Measurements from ENCODE around the gene WNT1. TPM values are rescaled to one million over a fixed set of nuclear protein-coding genes. Genes with fewer than 3 reads are reported as not detected.

WNT1 gene
- polyA plus RNA-seq, 3 donors: 0.33 TPM; not detected in 2

DNA sequence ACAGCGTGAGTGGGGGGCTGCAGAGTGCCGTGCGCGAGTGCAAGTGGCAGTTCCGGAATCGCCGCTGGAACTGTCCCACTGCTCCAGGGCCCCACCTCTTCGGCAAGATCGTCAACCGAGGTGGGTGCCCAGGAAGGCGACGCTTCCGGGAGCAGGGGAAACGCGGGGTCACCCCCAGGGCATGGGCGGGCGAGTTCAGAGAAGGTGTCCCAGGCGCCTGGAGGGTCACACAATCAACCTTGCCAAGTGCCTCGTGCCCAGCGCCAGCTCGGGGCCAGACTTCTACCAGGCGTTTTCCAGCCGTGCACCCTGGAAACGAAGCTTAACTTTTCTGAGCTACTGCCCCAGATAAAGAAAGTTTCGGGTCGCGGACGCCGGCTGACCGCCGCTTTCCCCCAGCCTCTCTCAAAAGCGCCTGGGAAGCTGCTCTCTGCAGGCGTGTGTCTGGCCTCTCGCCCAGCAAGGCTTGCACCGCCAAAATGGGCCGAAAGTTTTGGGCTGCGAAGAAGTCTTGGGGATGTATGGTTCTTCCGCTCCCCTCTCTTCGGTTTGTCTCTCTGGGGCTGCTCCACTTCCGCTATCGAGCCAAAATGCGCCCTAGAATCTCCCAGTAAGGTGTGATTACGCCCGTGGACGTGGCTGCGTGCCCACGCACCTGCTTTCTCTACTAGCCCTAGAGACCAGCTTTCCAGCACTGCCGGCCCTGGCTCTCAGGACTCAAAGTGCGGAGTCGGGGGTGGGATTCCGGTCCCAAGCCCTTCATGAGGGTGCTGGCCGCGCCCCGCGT, 1.7 kb downstream of the WNT1 start:
- H3K4me3 ChIP-seq (replicated peaks in 1 of 3; ENCODE audit: low read depth in 2 of 3, low read length in 3 of 3): peak overlapping the region; percentile 12 to 72 (median 23)
- H3K9ac ChIP-seq (ENCODE audit: insufficient read depth, low read length, poor library complexity, severe bottlenecking): peak overlapping the region; percentile 28
- H3K36me3 Mint-ChIP-seq: peaks cover 22 to 23% of the 10 kb centered on the region in 2 donors
- H3K27me3 ChIP-seq (ENCODE audit: control insufficient read depth in 2 of 2, insufficient read depth in 2 of 2, low read length in 2 of 2): peaks cover 70 to 96% of the 10 kb centered on the region in 2 donors
- peaks cover 50% of the 10 kb centered on the region for H3K4me1 Mint-ChIP-seq
- peaks cover 43 to 45% of the 10 kb centered on the region in 2 donors for H3K4me1 ChIP-seq (ENCODE audit: control insufficient read depth in 1 of 2, insufficient read depth in 2 of 2, low read length in 2 of 2)
- intact Hi-C loops (cut with micrococcal nuclease): loop anchor here (10.0 kb wide), 1 partner anchor 125 kb away; the partner anchor contains the start of gene DDX23 (in 2 of the 2)
- H3K79me2 ChIP-seq (ENCODE audit: insufficient read depth, low read length): no peaks in the 10 kb centered on the region
- H3K27me3 Mint-ChIP-seq (ENCODE audit: low read depth in 3 of 3): peaks cover 88 to 97% (median 95%) of the 10 kb centered on the region in 3 donors
- WGBS (ENCODE audit: insufficient coverage): under 1% methylated on average over 55 of the region's 55 CpGs
- H2AFZ ChIP-seq (ENCODE audit: insufficient read depth, low read depth, low read length, poor library complexity, severe bottlenecking): peak overlapping the region; percentile 62
- H3K36me3 ChIP-seq (replicated peaks in 1 of 2; ENCODE audit: control insufficient read depth in 1 of 2, insufficient read depth in 2 of 2, low read length in 2 of 2): no peaks in the 10 kb centered on the region
- H3K27ac Mint-ChIP-seq: peak overlapping the region in 1 of 7 donors; percentile 12
- peaks cover 0 to 41% of the 10 kb centered on the region in 2 donors for H3K9me3 ChIP-seq (replicated peaks in 1 of 2; ENCODE audit: control insufficient read depth in 1 of 2, insufficient read depth in 1 of 2, low read length in 2 of 2)
- DNase-seq: peak in 1 of 3 donors; percentile 47
- peak overlapping the region; percentile 79 to 92 for H3K4me3 Mint-ChIP-seq
- peak overlapping the region; percentile 83 for H3K4me2 ChIP-seq (replicated peaks; ENCODE audit: extremely low read depth, low read length, poor library complexity, severe bottlenecking)
- TF ChIP-seq, protein P1, sequence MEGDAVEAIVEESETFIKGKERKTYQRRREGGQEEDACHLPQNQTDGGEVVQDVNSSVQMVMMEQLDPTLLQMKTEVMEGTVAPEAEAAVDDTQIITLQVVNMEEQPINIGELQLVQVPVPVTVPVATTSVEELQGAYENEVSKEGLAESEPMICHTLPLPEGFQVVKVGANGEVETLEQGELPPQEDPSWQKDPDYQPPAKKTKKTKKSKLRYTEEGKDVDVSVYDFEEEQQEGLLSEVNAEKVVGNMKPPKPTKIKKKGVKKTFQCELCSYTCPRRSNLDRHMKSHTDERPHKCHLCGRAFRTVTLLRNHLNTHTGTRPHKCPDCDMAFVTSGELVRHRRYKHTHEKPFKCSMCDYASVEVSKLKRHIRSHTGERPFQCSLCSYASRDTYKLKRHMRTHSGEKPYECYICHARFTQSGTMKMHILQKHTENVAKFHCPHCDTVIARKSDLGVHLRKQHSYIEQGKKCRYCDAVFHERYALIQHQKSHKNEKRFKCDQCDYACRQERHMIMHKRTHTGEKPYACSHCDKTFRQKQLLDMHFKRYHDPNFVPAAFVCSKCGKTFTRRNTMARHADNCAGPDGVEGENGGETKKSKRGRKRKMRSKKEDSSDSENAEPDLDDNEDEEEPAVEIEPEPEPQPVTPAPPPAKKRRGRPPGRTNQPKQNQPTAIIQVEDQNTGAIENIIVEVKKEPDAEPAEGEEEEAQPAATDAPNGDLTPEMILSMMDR (IDR thresholded peaks at IDR 0.05): no peak
- peaks cover 5% of the 10 kb centered on the region for H4K20me1 ChIP-seq (ENCODE audit: insufficient read depth, low read length)
- no peak overlapping the region for H3K27ac ChIP-seq (ENCODE audit: low read depth in 1 of 2, low read length in 2 of 2)
- peaks cover 2 to 41% (median 22%) of the 10 kb centered on the region in 7 donors for H3K9me3 Mint-ChIP-seq

GRCh38 chr12:48980389-48980952, 2.3 kb downstream of the WNT1 start:
- peaks cover 92 to 98% (median 95%) of the 10 kb centered on the region in 3 donors for H3K27me3 Mint-ChIP-seq (ENCODE audit: low read depth in 3 of 3)
- WGBS (ENCODE audit: insufficient coverage): 2% methylated on average over 45 of the region's 46 CpGs
- Histone ChIP-seq H3K4me2 (replicated peaks; ENCODE audit: extremely low read depth, low read length, poor library complexity, severe bottlenecking) (peak overlapping the region; percentile 83), H3K9me3 (replicated peaks in 1 of 2; ENCODE audit: control insufficient read depth in 1 of 2, insufficient read depth in 1 of 2, low read length in 2 of 2) (peaks cover 0 to 41% of the 10 kb centered on the region in 2 donors), H3K27me3 (ENCODE audit: control insufficient read depth in 2 of 2, insufficient read depth in 2 of 2, low read length in 2 of 2) (peaks cover 73 to 96% of the 10 kb centered on the region in 2 donors), H3K9ac (ENCODE audit: insufficient read depth, low read length, poor library complexity, severe bottlenecking) (peak overlapping the region; percentile 28), H3K4me3 (replicated peaks in 1 of 3; ENCODE audit: low read depth in 2 of 3, low read length in 3 of 3) (peak overlapping the region in 2 of 3 experiments; percentile 23 to 72), H3K27ac (ENCODE audit: low read depth in 1 of 2, low read length in 2 of 2) (no peak overlapping the region), H3K4me1 (ENCODE audit: control insufficient read depth in 1 of 2, insufficient read depth in 2 of 2, low read length in 2 of 2) (peaks cover 43 to 45% of the 10 kb centered on the region in 2 donors), H2AFZ (ENCODE audit: insufficient read depth, low read depth, low read length, poor library complexity, severe bottlenecking) (peak overlapping the region; percentile 62), H4K20me1 (ENCODE audit: insufficient read depth, low read length) (peaks cover 5% of the 10 kb centered on the region), H3K79me2 (ENCODE audit: insufficient read depth, low read length) (no peaks in the 10 kb centered on the region), H3K36me3 (replicated peaks in 1 of 2; ENCODE audit: control insufficient read depth in 1 of 2, insufficient read depth in 2 of 2, low read length in 2 of 2) (no peaks in the 10 kb centered on the region)
- TF ChIP-seq, protein P1 (IDR thresholded peaks at IDR 0.05): no peak
- intact Hi-C loops (cut with micrococcal nuclease): loop anchor here in 1 of 2 donors (10.0 kb wide), 1 partner anchor 126 kb away; the partner anchor contains the start of gene DDX23
- H3K36me3 Mint-ChIP-seq: peaks cover 22 to 23% of the 10 kb centered on the region in 2 donors
- peaks cover 50% of the 10 kb centered on the region for H3K4me1 Mint-ChIP-seq
- DNase-seq: peak in 1 of 3 donors; percentile 38
- peak overlapping the region in 2 of 7 donors; percentile 12 to 14 for H3K27ac Mint-ChIP-seq
- peaks cover 2 to 41% (median 22%) of the 10 kb centered on the region in 7 donors for H3K9me3 Mint-ChIP-seq
- peak overlapping the region; percentile 79 to 92 for H3K4me3 Mint-ChIP-seq
